BLaER1 (cell line): ENCODE data around the gene RAD51C.
"Not testable (repeated sequence)": the region's sequence is repeated elsewhere in the genome, so short reads cannot be mapped to it uniquely, and the experiment has no call there.

Experiments
- H3K27ac ChIP-seq: shearing (Covaris generic); formaldehyde crosslinking; 2 replicates; pipeline ENCODE4 v1.8.1; 2022
- H3K27me3 ChIP-seq: shearing (Covaris generic); formaldehyde crosslinking; 2 replicates; pipeline ENCODE4 v1.8.1; 2022
- H3K36me3 ChIP-seq: shearing (Covaris generic); formaldehyde crosslinking; 2 replicates; pipeline ENCODE4 v1.8.1; 2022
- H3K4me1 ChIP-seq: shearing (Covaris generic); formaldehyde crosslinking; 2 replicates; pipeline ENCODE4 v1.8.1; 2022
- H3K4me2 ChIP-seq: shearing (Covaris generic); formaldehyde crosslinking; 2 replicates; pipeline ENCODE4 v1.8.1; 2022
- H3K4me3 ChIP-seq: shearing (Covaris generic); formaldehyde crosslinking; 2 replicates; pipeline ENCODE4 v1.8.1; 2022
- H3K9ac ChIP-seq: shearing (Covaris generic); formaldehyde crosslinking; 2 replicates; pipeline ENCODE4 v1.8.1; 2022
- H3K9me3 ChIP-seq: shearing (Covaris generic); formaldehyde crosslinking; 2 replicates; pipeline ENCODE4 v1.8.1; 2022
- H4K20me1 ChIP-seq: shearing (Covaris generic); formaldehyde crosslinking; 2 replicates; pipeline ENCODE4 v1.8.1; 2022
- Cebpa-rat ChIP-seq: shearing (Covaris generic); IDR thresholded peaks from 2 replicates; pipeline ENCODE4 v1.8.1; 2022

RAD51C gene

DNA sequence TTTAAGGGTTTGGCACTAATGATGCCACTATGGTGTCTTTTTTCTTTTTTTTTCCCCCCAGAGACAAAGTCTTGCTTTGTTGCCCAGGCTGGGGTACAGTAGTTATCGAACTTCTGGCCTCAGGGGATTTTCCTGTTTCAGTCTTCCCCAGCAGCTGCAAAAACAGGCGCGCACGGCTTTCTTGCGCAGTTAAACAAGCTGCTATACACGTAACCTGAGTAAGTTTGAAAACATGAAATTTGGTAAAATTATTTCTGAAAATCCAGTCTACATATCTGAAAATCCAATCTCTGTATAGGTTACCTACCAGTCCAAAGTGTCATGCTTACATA is 12.4 kb upstream of the RAD51C start:
- H3K27ac ChIP-seq: no peak overlapping the region

DNA sequence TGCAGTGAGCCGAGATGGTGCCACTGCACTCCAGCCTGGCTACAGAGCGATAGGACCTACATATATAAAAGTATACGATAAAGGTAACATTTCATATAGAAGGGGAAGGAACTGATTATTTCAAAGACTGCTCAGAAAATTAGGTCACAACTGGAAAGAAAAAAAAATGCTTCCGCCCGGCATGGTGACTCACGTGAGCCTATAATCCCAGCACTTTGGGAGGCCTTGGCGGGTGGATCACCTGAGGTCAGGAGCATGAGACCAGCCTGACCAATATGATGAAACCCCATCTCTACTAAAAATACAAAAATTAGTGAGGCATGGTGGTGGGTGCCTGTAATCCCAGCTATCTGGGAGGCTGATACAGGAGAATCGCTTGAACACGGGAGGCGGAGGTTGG is 8.4 kb upstream of the RAD51C start:
- no peak overlapping the region for H3K4me2 ChIP-seq
- H3K27me3 ChIP-seq: no peaks in the 10 kb centered on the region
- H3K36me3 ChIP-seq: no peaks in the 10 kb centered on the region
- no peak overlapping the region for H3K4me3 ChIP-seq
- H3K9ac ChIP-seq: no peak overlapping the region
- 0 out of 2 replicates have a peak, but pooled peaks cover 8% of the 10 kb centered on the region for H3K4me1 ChIP-seq
- no peak for TF ChIP-seq Cebpa-rat
- no peaks in the 10 kb centered on the region for H3K9me3 ChIP-seq
- no peak overlapping the region for H3K27ac ChIP-seq
- H4K20me1 ChIP-seq: no peaks in the 10 kb centered on the region

More for the DNA sequence above, 12.4 kb upstream of the RAD51C start:
- no peak overlapping the region for H3K4me2 ChIP-seq
- no peaks in the 10 kb centered on the region for H3K36me3 ChIP-seq
- no peak for TF ChIP-seq Cebpa-rat
- no peaks in the 10 kb centered on the region for H3K9me3 ChIP-seq
- H3K9ac ChIP-seq: no peak overlapping the region
- H3K4me1 ChIP-seq: 0 out of 2 replicates have a peak, but pooled peaks cover 8% of the 10 kb centered on the region
- no peaks in the 10 kb centered on the region for H3K27me3 ChIP-seq
- H3K4me3 ChIP-seq: no peak overlapping the region
- no peaks in the 10 kb centered on the region for H4K20me1 ChIP-seq

DNA sequence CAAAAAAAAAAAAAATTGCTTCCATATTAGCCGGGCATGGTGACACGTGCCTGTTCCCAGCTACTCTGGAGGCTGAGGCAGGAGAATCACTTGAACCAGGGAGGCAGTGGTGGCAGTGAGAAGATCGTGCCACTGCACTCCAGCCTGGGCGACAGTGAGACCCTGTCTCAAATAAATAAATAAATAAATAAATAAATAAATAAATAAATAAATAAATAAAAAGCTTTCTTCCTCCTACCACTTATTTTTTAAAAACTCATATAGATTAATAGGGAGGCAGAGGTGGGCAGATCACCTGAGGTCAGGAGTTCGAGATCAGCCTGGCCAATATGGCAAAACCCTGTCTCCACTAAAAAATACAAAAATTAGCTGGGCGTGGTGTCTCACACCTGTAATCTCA is 7.9 kb upstream of the RAD51C start:
- H3K9me3 ChIP-seq, H3K27me3 ChIP-seq, H3K4me3 ChIP-seq, H4K20me1 ChIP-seq, H3K4me1 ChIP-seq, H3K9ac ChIP-seq, H3K27ac ChIP-seq, H3K4me2 ChIP-seq, H3K36me3 ChIP-seq: not testable (repeated sequence)

DNA sequence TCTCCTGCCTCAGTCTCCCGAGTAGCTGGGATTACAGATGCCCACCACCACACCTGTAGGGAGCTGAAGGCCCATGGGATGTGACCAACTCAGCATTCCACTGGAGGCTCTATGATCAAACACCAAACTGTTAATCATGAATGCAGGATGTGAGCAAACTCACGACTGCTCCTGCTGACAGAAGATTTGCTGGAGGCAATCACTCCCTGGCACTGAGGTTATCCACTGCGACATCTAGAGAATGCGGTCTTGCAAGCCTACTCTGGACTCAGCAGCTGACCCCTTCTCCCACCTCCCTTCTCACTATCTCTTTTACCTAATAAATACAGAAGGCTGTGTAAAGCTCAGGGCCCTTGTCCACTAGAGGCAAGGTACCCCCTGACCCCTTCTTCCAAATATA is 5.4 kb upstream of the RAD51C start:
- H3K4me1 ChIP-seq: peaks cover under 1% of the 10 kb centered on the region; the same call in 1 of the 2 replicates
- no peak overlapping the region for H3K9ac ChIP-seq
- peaks cover 4% of the 10 kb centered on the region; the same call in 1 of the 2 replicates for H3K9me3 ChIP-seq
- no peaks in the 10 kb centered on the region for H3K36me3 ChIP-seq
- H3K4me2 ChIP-seq: no peak overlapping the region
- H3K27ac ChIP-seq: no peak overlapping the region
- no peaks in the 10 kb centered on the region for H3K27me3 ChIP-seq
- no peaks in the 10 kb centered on the region for H4K20me1 ChIP-seq
- TF ChIP-seq Cebpa-rat: no peak
- no peak overlapping the region for H3K4me3 ChIP-seq

DNA sequence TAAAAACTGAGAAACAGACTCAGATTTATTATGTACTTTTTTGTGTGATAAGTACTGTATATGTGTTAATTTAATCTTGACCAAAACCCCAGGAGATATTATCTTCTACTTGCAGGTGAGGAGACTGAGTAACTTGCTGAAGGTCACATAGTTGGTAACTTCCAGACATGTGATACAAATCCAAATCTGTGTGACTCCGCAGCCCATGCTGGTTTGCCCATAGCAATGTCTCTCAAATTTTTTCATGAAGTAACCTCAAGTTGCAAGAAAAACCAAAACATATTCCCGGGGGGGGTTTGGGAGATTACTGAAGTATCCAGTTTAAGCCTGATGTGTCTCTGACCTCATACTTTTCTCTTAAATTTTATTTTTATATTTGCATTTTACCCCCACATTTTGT is 3.9 kb upstream of the RAD51C start:
- H3K27me3 ChIP-seq: no peaks in the 10 kb centered on the region
- no peak overlapping the region for H3K4me2 ChIP-seq
- H3K36me3 ChIP-seq: no peaks in the 10 kb centered on the region
- no peak overlapping the region for H3K4me3 ChIP-seq
- no peak for TF ChIP-seq Cebpa-rat
- H3K9ac ChIP-seq: no peak overlapping the region
- H4K20me1 ChIP-seq: no peaks in the 10 kb centered on the region
- peaks cover 8% of the 10 kb centered on the region for H3K4me1 ChIP-seq
- peaks cover 4% of the 10 kb centered on the region; the same call in 1 of the 2 replicates for H3K9me3 ChIP-seq
- no peak overlapping the region for H3K27ac ChIP-seq

DNA sequence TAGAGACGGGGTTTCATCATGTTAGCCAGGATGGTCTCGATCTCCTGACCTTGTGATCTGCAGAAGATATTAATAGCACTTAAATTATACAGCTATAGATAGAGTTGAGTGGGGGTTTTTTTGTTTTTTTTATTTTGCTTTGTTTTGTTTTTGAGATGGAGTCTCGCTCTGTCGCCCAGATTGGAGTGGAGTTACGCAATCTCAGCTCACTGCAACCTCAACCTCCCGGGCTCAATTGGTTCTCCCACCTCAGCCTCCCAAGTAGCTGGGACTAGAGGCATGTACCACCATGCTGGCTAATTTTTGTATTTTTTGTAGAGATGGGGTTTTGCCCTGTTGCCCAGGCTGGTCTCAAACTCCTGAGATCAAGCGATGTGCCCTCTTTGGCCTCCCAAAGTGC is 2.4 kb upstream of the RAD51C start:
- H3K9ac ChIP-seq, H3K4me2 ChIP-seq, H3K27me3 ChIP-seq, H4K20me1 ChIP-seq, H3K4me3 ChIP-seq, H3K36me3 ChIP-seq, H3K9me3 ChIP-seq, H3K27ac ChIP-seq: not testable (repeated sequence)
- TF ChIP-seq Cebpa-rat: peak; percentile 91
- peaks cover 23% of the 10 kb centered on the region for H3K4me1 ChIP-seq

DNA sequence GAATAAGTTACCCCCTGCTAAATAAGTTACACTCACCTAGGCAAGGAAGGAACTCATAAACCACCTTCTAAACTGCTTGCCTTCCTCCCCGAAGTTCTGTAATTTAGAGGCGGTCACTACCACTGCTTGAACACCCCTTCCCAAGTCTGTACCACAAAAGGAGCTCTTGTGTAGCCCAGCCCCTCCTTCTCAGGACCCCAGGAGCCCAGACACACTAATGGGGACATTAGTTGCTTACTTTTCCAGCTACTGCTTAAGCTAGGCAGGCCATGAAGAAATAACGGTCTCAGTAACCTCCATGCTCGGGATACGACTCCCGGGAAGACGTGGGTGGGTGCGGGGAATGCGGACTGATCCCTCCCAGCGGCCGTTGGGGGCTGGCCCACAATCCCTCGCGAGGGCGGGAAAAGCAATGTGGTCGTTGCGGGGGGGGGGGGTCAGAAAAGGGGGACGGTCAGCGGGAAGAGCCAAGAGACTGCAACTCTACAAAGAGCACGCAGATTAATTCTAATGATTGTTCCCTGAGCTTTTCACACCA is 632 bp upstream of the RAD51C start, which contains the start of gene TEX14:
Gene TEX14, minus strand, starts transcription at position 345 of the 538 bp plus-strand sequence. CDS start 40,044 bp downstream, outside the sequence.
- no peak for TF ChIP-seq Cebpa-rat
- peaks cover 4% of the 10 kb centered on the region; the same call in 1 of the 2 replicates for H3K9me3 ChIP-seq
- H3K27ac ChIP-seq: peak within 1 kb of the TSS; percentile 86

GRCh38 chr17:58693208-58693607 is 806 bp downstream of the RAD51C start:
- TF ChIP-seq Cebpa-rat: no peak
- peaks cover 23% of the 10 kb centered on the region for H3K4me1 ChIP-seq
- H3K9ac ChIP-seq: peak overlapping the region; percentile 93
- peak overlapping the region; percentile 86 for H3K27ac ChIP-seq
- H4K20me1 ChIP-seq: no peaks in the 10 kb centered on the region
- no peaks in the 10 kb centered on the region for H3K27me3 ChIP-seq
- peaks cover 4% of the 10 kb centered on the region; the same call in 1 of the 2 replicates for H3K9me3 ChIP-seq
- H3K36me3 ChIP-seq: peaks cover 35% of the 10 kb centered on the region
- peak overlapping the region; percentile 88 for H3K4me2 ChIP-seq
- H3K4me3 ChIP-seq: peak overlapping the region; percentile 79

More for the DNA sequence above, 632 bp upstream of the RAD51C start, which contains the start of gene TEX14:
- peak within 1 kb of the TSS; percentile 88 for H3K4me2 ChIP-seq
- peak within 1 kb of the TSS; percentile 79 for H3K4me3 ChIP-seq
- peak within 1 kb of the TSS; percentile 93 for H3K9ac ChIP-seq
- H4K20me1 ChIP-seq: no peaks in the 10 kb centered on the region
- H3K36me3 ChIP-seq: peaks cover 20% of the 10 kb centered on the region
- no peaks in the 10 kb centered on the region for H3K27me3 ChIP-seq
- peaks cover 23% of the 10 kb centered on the region for H3K4me1 ChIP-seq

DNA sequence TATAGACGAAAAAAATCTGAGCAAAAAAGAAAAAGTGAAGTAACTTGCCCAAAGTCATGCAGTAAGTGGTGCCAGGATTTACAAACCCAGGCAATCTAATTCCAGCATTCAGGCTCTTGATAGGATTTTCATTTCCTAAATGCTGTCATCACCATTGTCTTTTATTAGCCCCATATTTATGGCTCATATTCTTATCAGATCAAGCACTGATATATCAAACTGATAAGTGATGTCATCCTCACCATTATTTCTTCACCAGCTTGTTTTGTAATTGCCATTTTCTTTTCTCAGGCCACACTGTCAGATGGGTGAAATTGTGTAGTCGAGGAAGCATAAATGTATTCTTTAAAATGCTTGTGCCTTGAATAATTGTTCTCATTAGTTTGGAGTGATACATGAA is 1.3 kb downstream of the RAD51C start:
- H3K27me3 ChIP-seq: no peaks in the 10 kb centered on the region
- peaks cover 40% of the 10 kb centered on the region for H3K36me3 ChIP-seq
- H3K9ac ChIP-seq: peak overlapping the region; percentile 93; the same call in 1 of the 2 replicates
- peak overlapping the region; percentile 88 for H3K4me2 ChIP-seq
- H3K9me3 ChIP-seq: peaks cover 4% of the 10 kb centered on the region; the same call in 1 of the 2 replicates
- H3K4me1 ChIP-seq: peaks cover 23% of the 10 kb centered on the region
- no peak overlapping the region for H3K27ac ChIP-seq
- no peak for TF ChIP-seq Cebpa-rat
- H4K20me1 ChIP-seq: no peaks in the 10 kb centered on the region
- peak overlapping the region; percentile 79 for H3K4me3 ChIP-seq

GRCh38 chr17:58694302-58694701 is 1.9 kb downstream of the RAD51C start:
- Histone ChIP-seq H3K4me3 (no peak overlapping the region), H4K20me1 (no peaks in the 10 kb centered on the region), H3K4me1 (peaks cover 23% of the 10 kb centered on the region), H3K9me3 (peaks cover 4% of the 10 kb centered on the region; the same call in 1 of the 2 replicates), H3K27ac (no peak overlapping the region), H3K36me3 (peaks cover 46% of the 10 kb centered on the region), H3K27me3 (no peaks in the 10 kb centered on the region), H3K9ac (no peak overlapping the region), H3K4me2 (peak overlapping the region; percentile 88)
- no peak for TF ChIP-seq Cebpa-rat
